HG03196 (cell line): ENCODE data around the gene SERPINA10.
"Not testable (repeated sequence)": the region's sequence is repeated elsewhere in the genome, so short reads cannot be mapped to it uniquely, and the experiment has no call there.

Experiments
- ATAC-seq: cut with Tn5 transposase; IDR thresholded peaks from one replicate; pipeline ENCODE4 v1.9.1; 2021; ENCODE audit not compliant: unreplicated experiment

The SERPINA10 gene

DNA sequence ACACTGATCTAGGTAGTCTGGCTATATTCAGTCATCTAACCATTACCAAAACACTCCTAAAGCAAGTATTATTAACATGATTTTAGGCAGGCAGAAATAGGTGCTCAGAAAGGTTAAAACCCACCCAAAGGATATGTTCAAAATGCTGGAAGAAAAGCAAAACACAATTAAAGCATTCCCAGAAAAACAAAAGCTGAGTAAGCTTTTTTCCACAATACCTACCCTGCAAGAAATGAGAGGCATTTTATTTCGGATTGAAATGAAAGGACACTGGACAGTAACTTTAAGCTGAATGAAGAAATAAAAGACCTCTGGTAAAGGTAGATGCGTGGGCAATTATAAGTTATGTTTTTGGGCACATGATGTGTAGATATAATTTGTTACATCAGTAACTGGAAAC, 21.8 kb upstream of the SERPINA10 start:
- ATAC-seq, result no peak

DNA sequence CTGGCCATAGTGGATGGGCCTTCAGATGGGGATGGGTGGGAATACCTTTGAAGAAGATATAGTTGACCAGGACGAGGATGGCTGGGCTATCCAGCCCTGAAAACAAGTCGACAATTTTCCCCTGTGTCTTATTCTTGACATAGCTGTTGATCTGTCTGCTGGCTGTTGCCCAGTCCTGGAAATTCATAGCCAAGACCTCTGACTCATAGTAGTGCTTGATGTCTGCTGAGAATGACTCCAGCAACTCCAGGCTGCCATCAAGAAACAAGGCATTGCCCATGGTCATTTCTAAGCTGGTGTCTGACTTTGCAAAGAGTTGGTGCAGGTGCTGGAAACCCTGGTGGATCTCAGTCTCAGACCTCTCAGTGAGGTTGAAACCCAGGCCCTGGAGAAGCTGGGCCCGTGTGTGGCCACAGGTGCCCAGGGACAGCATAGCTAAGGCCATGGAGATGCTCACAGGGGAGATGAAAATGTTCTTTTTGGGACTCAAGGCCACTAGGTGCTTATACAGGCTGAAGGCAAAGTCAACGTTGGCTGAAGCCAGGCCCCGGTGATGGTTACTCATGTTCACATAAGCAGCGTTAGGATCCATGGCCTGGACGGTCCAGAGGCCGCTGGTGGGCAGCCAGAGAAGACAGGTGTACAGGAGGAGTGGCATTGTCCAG, 21.1 kb upstream of the SERPINA10 start:
- ATAC-seq, result no peak

GRCh38 chr14:94312481-94313246, 19.6 kb upstream of the SERPINA10 start:
- no peak for ATAC-seq

DNA sequence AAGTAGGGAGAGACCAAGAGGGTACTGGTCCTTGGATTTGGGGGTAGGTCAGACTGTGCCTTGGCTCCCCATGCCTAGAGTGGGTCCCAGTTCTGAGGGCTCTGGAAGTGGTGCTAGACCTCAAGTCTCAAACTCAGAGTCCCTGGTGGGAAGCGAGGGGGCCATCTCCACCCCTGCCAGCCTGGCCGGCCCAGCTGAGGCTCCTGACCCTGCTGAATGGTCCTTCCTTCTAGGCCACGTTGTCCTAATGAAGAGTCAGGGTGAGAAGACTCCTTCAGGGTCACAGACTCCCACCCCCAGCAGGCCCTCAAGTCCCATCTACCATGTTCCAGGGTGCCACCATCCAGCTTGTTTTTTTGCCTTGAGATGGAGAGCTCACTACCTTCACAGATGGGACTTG, 17.2 kb upstream of the SERPINA10 start:
- ATAC-seq, result no peak

DNA sequence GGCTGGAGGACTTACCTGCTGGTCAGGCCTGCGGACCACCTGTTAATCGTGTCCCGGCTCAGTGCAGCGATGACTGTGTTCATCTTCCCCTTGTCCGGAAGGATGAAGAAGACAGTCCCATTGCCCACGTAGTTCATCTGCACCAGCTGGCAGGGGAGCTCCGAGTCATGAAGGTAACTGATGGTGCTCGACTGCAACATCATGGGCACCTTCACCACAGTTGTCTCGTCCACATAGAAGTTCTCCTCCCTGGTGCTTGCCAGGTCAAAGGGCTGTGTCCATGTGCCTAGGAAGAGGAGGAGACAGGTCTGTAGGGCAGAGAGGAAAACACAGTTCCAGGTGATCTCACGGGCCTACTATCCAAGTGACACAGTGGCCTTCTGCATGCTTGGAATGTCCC, 16.7 kb upstream of the SERPINA10 start:
- ATAC-seq, result no peak

DNA sequence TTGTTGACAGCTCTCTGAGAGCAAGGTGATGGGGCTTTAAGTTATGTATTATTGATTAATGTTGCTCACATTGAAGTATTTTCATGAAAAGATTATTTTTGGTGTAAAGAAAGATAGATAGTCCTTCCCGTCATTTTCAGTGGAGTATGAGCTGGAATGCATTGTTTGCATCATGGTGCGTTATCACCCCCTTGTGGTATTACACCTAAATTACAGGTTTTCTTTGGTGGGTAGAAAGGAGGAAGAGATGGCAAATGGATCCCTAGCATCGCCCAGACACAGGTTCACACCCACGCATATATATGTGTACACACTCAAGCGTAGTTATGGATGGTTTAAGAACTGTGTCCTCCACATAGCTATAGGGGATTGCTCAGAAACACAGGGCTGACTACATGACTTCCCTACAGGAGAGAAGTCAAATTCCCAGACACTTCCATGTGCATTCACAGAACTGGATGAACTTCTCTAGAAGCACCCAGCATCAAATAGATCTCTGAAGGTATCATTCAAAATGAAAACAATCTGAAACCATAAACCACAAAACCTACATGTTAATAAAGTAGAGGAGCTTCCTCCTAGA, 14.4 kb upstream of the SERPINA10 start:
- ATAC-seq, result no peak

- ATAC-seq, result no peak
Measured at GRCh38 chr14:94306047-94306978, 13.2 kb upstream of the SERPINA10 start.

DNA sequence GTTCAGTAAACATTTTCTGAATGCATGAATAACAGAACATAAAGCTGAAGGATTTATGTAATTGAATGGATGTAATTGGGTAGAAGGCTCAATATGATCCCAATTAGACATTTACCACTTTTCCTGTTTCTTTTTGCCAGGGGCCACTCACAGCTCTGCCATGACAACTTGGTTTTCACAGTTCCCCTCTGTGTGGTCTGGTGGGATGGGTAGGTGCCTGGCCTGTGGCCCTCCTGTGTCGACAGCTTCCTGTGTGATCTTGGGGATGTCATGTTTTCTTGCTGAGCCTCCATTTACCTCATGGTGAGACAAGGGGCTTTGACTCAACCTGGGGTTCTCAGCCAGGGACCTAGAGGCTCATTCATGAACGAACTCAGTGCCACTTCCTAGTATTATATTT, 12.6 kb upstream of the SERPINA10 start:
- no peak for ATAC-seq

DNA sequence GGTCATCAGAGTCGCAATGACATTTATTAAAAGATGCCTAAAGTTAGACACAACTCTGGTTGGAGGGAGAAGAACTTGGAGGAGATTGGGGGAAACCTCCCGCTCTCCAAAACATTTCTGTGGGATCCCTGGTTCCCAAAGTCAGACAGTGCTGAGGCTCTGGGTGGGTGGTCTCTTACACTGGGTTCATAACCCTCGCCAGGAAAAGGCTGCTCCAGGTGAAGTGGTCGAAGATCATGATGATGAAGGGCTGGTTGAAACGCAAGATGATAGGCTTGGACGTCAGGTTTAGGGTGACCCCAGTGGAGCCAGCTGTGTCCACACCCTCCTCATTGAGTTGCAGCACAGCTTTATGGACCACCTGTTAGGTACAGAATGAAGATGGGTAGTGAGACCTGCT, 11.2 kb upstream of the SERPINA10 start:
- no peak for ATAC-seq

DNA sequence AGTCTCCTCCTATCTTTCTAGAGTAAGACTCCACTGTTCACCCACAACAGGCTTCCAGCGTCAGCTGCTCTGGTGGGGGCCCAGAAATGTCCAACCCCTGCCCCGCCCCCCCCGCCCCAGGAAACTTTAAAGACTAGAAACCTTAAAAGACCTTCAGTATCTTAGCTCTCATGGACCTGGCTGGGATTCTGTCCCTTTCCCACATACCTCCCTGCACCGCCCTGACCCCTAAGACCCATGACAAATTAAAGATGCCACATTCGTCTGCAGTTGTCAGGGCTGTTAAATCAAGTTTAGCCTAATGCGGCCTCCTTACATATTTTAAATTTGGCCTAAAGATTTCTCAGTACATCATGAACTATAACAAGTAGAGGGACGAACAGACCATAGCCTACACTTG, 10.0 kb upstream of the SERPINA10 start:
- ATAC-seq, result no peak

GRCh38 chr14:94298130-94298529, 5.1 kb upstream of the SERPINA10 start:
- ATAC-seq, result no peak

- ATAC-seq, result not testable (repeated sequence)
Measured at GRCh38 chr14:94296181-94296545, 3.1 kb upstream of the SERPINA10 start.

DNA sequence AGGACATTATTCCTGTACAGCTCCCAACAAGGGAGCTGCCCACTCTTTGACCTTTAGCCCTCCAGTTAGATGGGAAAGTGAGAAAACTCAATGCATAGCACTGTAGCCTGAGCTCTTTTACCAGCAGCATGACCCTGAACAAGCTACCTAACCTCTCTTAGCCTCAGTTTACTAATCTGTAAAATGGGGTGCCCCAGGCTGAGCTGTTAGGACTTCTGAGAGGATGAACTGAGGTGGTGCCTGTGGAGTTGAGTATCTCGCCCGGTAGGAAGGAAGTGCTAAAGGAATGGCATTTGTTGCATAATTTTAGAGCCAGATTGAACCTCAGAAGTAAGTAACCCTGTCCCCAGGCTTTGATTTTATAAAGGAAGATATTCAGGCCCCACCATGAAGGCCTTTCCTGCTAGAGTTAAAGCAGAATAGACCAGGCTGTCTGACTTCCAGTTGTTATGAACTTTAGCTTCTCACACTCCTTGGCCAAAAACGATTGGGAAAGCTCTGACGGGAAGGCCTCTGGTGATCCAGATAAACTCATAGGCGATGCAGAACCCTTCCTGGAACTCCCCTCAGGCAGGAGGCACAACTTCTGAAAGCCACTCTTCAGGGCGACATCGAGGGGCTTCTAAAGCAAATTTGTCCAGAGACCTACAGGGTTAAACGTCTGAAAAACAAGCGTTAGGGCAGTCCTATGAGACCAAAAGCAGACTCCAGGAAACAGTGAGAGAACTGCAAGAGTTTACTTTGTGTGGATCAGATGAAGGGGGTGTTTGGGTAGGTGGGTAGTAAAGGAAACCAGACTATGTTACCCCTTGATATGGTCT, 2.5 kb upstream of the SERPINA10 start:
- no peak for ATAC-seq

DNA sequence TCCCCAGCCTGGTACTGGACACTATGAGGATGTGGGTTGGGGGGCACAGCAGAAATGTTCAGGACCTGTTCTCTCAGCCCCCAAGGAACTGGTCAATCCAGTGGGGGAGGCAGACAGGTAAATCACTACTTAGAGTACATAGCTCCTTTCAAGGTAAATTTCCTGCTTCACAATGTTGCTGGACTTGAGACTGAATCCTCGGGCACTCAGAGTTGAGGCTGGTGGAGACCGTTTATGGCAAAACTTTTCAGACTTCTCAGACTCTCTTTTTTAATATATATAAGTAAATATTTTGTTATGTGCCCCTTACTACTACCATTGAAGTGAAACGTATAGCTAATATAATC, 483 bp upstream of the SERPINA10 start:
- ATAC-seq, result no peak

- ATAC-seq, result no peak
Measured at GRCh38 chr14:94292526-94292871, 569 bp downstream of the SERPINA10 start.

DNA sequence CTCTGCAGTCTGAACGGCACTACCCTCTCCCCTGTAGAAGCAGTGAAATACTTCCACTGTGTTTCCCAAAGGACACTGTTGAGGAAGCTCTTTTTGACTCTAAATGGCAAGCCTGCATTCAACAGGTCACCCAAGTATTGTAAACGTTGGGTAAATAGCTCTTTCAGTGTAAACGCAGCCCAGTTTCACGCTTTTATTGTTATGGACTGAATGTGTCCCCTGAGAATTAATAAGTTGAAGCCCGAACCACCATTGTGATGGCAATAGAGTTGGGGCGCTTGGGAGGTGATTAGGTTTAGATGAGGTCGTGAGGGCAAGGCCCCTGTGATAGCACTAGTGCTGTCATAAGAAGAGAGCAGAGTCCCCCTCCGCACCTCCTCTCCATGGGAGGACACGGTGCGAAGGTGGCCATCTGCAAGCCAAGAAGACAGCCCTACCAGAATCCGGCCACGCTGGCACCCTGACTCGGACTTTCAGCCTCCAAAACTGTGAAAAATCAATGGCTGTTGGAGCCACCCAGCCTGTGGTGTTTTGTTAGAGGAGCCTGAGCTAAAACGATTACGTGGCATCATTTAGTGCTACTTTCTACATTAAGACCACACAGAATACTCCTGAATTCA, 1.1 kb downstream of the SERPINA10 start:
- no peak for ATAC-seq

GRCh38 chr14:94291159-94291905, 1.7 kb downstream of the SERPINA10 start:
- no peak for ATAC-seq

DNA sequence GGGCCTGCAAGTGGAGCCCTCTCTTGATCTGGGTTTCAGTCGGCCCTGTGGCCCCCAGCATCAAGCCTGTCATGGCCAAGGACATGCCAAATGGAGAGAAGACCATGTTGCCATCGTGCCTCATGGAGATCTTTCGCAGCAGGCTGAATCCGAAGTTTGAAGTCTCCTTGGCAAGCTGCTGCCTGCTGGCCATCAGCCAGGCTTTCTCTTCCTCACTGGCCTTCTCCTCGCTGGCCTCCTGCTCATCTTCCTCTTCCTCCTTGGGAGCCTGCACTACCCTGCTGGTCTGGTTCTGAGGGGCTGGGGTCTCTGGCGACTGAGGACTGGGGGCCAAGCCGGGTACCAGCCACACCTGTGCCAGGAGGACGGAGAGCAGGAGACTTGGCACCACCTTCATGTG, 2.9 kb downstream of the SERPINA10 start:
- ATAC-seq, result no peak

DNA sequence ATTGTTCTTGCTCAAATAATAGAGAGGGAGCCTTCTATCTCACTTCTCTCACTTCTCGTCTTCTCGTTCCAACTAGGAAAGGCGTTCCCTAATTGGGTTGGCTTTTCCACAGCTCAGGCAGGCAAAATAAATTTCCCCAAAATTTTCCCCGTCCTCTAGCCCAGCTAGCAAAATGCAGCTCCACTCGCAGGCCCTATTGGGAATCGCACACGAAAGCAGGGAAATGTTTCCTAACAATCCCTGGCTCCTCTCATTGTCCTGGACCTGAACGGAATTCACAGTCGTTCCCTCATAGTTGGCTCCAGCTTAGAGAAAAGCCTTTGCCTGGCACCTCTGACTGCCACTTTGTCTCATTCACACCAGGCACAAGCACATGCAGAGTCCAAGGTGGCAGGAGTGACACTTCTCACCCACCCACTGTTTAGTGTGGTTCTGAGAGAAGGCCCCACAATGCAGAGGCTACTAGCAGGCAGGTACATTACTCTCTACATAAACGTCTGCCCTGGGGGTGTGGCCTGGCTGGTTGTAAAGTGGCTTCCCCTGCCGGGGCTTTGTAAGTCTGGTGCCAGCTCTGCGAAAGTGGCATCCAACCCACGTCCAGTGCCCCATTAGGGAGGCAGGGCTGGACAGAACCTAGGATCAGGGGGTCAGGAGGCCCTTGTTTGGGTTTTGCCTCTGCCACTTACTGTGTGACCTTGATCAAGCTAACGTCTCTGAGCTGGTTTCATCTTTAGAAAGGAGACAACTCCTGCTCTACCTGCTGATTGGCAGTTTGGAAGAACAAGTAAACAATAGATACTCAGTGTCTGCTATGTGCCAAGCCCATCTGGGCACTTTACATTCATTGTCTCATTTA, 4.2 kb downstream of the SERPINA10 start:
- ATAC-seq, result no peak
